Caki2 (cell line): ENCODE measurements around the gene SMIM14. TPM values are rescaled to one million over a fixed set of nuclear protein-coding genes. Genes with fewer than 3 reads are reported as not detected.

Experiments
- total RNA-seq: library from RNA; depleted of rRNA; stranded (reverse); fragments of >200 nt; shearing (Covaris generic); gene quantifications from 2 replicates; pipeline ENCODE4 v1.2.3, GENCODE V29; 2014; ENCODE audit warnings: low replicate concordance; rRNA removed

SMIM14 gene
- total RNA-seq, 1 experiment from 2014 or later, result 97.2 TPM

Other genes with a start within 250 kb of the SMIM14 start
- 0.68 and 0.75 TPM in 2 replicates for gene KLB, start 231.9 kb downstream of the SMIM14 start, total RNA-seq
- 1,660 and 1,718 TPM in 2 replicates for gene RPL9, start 179.9 kb downstream of the SMIM14 start, total RNA-seq
- 27.6 and 49.3 TPM in 2 replicates for gene LIAS, start 179.8 kb downstream of the SMIM14 start, total RNA-seq
- gene UGDH, start 111.4 kb downstream of the SMIM14 start, total RNA-seq, result 817 and 999 TPM in 2 replicates
- gene UBE2K, start 59.3 kb upstream of the SMIM14 start, total RNA-seq, result 9.4 and 12.4 TPM in 2 replicates